ENCODE data around the gene DNAH10.
A peak's percentile ranks its signal among the peaks of the same experiment; 100 is the strongest.

DNAH10 gene

DNA sequence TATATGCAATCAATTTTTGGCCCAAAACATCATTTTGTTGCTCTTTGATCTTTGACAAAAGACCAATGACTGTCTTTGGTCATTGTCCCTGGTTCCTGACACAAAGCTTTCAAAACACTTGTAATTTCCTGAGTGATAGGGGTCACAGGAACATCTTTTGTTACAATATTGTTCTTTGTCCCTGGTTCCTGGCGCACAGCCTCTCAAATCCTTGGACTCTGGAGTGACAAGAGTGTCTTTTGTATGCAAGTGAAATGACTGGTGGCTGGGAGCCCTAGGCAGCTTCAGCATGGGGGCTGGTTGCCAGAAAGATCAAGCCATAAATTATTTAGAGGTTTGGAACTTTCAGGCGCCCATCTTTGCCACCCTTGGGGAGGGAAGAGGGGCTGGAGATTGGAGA lies 53.9 kb downstream of the DNAH10 start (continued):
- TF ChIP-seq, protein P1, sequence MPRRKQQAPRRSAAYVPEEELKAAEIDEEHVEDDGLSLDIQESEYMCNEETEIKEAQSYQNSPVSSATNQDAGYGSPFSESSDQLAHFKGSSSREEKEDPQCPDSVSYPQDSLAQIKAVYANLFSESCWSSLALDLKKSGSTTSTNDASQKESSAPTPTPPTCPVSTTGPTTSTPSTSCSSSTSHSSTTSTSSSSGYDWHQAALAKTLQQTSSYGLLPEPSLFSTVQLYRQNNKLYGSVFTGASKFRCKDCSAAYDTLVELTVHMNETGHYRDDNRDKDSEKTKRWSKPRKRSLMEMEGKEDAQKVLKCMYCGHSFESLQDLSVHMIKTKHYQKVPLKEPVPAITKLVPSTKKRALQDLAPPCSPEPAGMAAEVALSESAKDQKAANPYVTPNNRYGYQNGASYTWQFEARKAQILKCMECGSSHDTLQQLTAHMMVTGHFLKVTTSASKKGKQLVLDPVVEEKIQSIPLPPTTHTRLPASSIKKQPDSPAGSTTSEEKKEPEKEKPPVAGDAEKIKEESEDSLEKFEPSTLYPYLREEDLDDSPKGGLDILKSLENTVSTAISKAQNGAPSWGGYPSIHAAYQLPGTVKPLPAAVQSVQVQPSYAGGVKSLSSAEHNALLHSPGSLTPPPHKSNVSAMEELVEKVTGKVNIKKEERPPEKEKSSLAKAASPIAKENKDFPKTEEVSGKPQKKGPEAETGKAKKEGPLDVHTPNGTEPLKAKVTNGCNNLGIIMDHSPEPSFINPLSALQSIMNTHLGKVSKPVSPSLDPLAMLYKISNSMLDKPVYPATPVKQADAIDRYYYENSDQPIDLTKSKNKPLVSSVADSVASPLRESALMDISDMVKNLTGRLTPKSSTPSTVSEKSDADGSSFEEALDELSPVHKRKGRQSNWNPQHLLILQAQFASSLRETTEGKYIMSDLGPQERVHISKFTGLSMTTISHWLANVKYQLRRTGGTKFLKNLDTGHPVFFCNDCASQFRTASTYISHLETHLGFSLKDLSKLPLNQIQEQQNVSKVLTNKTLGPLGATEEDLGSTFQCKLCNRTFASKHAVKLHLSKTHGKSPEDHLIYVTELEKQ (tag by site-specific recombination; IDR thresholded peaks at IDR 0.05; ENCODE audit: borderline replicate concordance), result no peak
- TF ChIP-seq ZNF747 (tag by site-specific recombination; IDR thresholded peaks at IDR 0.05), result no peak
- TF ChIP-seq SETDB1 (IDR thresholded peaks at IDR 0.05; ENCODE audit: insufficient read length, low read length), result no peak
- no peak for TF ChIP-seq ZBTB21 (tag by site-specific recombination; IDR thresholded peaks at IDR 0.05)
- no peak for TF ChIP-seq ZNF37A (tag by site-specific recombination; IDR thresholded peaks at IDR 0.05)
- no peak for TF ChIP-seq KLF7 (tag by site-specific recombination; IDR thresholded peaks at IDR 0.05; ENCODE audit: borderline replicate concordance)
- TF ChIP-seq ZNF214 (tag by site-specific recombination; IDR thresholded peaks at IDR 0.05; ENCODE audit: borderline replicate concordance), result no peak

DNA sequence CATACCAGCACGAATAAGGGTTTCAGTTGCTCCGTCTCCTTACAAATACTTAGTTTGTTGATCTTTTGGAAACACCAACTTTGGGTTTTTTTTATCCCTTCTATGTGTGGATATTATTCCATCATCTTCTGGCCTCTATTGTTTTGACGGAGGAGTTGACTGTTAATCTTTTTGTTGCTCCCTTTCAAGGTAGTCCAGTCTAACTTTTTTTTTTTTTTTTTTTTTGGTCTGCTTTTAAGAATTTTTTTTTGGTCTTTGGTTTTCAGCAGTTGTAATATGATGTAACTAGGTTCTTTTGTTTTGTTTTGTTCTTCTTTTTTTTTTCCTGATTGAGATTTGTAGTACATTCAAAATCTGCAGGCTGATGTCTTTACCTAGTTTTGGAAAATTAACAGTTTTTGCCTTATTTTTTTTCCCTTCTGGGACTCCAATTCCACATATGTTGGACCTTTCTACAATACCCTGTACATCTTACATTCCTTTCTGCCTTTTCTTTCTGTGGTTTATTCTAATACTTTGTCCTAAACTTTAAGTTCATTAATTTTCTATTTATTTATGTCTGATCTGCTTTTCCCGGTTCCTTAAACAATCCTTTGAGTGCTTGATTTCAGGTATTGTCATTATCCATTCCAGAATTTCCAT lies 54.9 kb downstream of the DNAH10 start:
- no peaks in the 10 kb centered on the region for H3K36me3 ChIP-seq (ENCODE audit: control insufficient read depth in 2 of 2, insufficient read depth in 1 of 2, low read length in 2 of 2)
- H3K4me3 ChIP-seq (ENCODE audit: low read depth, low read length), result no peak overlapping the region
- POLR2A ChIA-PET, result no interaction called here
- H3K27ac ChIP-seq (ENCODE audit: extremely low read depth, low read depth, low read length), result no peak overlapping the region
- CTCF ChIA-PET, result interaction anchor here (0.5 to 0.7 kb wide), 2 partner anchors 12 to 88 kb away, joined by 3 to 5 read pairs; no protein-coding TSS in a partner anchor
- no peaks in the 10 kb centered on the region for H3K9me3 ChIP-seq (ENCODE audit: control insufficient read depth, insufficient read depth, low read depth, low read length)
- no peaks in the 10 kb centered on the region for H3K4me1 ChIP-seq (ENCODE audit: control insufficient read depth, insufficient read depth, low read length)
- TF ChIP-seq, protein P2, sequence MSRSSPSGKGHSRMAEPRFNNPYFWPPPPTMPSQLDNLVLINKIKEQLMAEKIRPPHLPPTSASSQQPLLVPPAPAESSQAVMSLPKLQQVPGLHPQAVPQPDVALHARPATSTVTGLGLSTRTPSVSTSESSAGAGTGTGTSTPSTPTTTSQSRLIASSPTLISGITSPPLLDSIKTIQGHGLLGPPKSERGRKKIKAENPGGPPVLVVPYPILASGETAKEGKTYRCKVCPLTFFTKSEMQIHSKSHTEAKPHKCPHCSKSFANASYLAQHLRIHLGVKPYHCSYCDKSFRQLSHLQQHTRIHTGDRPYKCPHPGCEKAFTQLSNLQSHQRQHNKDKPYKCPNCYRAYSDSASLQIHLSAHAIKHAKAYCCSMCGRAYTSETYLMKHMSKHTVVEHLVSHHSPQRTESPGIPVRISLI (tag by site-specific recombination; IDR thresholded peaks at IDR 0.05), result 0 out of 2 replicates have a peak, but pooled peaks have one; percentile 32
- TF ChIP-seq ZNF292 (tag by site-specific recombination; IDR thresholded peaks at IDR 0.05; ENCODE audit: borderline replicate concordance, low read depth), result no peak
- TF ChIP-seq ZNF621 (tag by site-specific recombination; IDR thresholded peaks at IDR 0.05), result no peak
- TF ChIP-seq, protein P3, sequence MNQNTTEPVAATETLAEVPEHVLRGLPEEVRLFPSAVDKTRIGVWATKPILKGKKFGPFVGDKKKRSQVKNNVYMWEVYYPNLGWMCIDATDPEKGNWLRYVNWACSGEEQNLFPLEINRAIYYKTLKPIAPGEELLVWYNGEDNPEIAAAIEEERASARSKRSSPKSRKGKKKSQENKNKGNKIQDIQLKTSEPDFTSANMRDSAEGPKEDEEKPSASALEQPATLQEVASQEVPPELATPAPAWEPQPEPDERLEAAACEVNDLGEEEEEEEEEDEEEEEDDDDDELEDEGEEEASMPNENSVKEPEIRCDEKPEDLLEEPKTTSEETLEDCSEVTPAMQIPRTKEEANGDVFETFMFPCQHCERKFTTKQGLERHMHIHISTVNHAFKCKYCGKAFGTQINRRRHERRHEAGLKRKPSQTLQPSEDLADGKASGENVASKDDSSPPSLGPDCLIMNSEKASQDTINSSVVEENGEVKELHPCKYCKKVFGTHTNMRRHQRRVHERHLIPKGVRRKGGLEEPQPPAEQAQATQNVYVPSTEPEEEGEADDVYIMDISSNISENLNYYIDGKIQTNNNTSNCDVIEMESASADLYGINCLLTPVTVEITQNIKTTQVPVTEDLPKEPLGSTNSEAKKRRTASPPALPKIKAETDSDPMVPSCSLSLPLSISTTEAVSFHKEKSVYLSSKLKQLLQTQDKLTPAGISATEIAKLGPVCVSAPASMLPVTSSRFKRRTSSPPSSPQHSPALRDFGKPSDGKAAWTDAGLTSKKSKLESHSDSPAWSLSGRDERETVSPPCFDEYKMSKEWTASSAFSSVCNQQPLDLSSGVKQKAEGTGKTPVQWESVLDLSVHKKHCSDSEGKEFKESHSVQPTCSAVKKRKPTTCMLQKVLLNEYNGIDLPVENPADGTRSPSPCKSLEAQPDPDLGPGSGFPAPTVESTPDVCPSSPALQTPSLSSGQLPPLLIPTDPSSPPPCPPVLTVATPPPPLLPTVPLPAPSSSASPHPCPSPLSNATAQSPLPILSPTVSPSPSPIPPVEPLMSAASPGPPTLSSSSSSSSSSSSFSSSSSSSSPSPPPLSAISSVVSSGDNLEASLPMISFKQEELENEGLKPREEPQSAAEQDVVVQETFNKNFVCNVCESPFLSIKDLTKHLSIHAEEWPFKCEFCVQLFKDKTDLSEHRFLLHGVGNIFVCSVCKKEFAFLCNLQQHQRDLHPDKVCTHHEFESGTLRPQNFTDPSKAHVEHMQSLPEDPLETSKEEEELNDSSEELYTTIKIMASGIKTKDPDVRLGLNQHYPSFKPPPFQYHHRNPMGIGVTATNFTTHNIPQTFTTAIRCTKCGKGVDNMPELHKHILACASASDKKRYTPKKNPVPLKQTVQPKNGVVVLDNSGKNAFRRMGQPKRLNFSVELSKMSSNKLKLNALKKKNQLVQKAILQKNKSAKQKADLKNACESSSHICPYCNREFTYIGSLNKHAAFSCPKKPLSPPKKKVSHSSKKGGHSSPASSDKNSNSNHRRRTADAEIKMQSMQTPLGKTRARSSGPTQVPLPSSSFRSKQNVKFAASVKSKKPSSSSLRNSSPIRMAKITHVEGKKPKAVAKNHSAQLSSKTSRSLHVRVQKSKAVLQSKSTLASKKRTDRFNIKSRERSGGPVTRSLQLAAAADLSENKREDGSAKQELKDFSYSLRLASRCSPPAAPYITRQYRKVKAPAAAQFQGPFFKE (tag by site-specific recombination; IDR thresholded peaks at IDR 0.05; ENCODE audit: borderline replicate concordance), result no peak
- no peak for TF ChIP-seq ZNF114 (tag by site-specific recombination; IDR thresholded peaks at IDR 0.05)
- peak; percentile 89; the same call in 1 of the 2 replicates for TF ChIP-seq ZNF610 (tag by site-specific recombination; IDR thresholded peaks at IDR 0.05; ENCODE audit: borderline replicate concordance)
- no peak for TF ChIP-seq ZNF510 (tag by site-specific recombination; IDR thresholded peaks at IDR 0.05; ENCODE audit: insufficient replicate concordance)
- no peak for TF ChIP-seq ZNF585B (tag by site-specific recombination; IDR thresholded peaks at IDR 0.05)
- no peak for TF ChIP-seq ZNF768 (tag by site-specific recombination; IDR thresholded peaks at IDR 0.05)
- TF ChIP-seq IKZF3 (tag by site-specific recombination; IDR thresholded peaks at IDR 0.05), result no peak
- no peak for TF ChIP-seq ZNF311 (tag by site-specific recombination; IDR thresholded peaks at IDR 0.05; ENCODE audit: borderline replicate concordance)
- TF ChIP-seq ZNF366 (tag by site-specific recombination; conservative IDR thresholded peaks at IDR 0.05), result no peak
- no peak for TF ChIP-seq ZNF501 (tag by site-specific recombination; IDR thresholded peaks at IDR 0.05)
- peak; percentile 85 for TF ChIP-seq SETDB1 (IDR thresholded peaks at IDR 0.05; ENCODE audit: insufficient read length, low read length)
- TF ChIP-seq, protein P4, sequence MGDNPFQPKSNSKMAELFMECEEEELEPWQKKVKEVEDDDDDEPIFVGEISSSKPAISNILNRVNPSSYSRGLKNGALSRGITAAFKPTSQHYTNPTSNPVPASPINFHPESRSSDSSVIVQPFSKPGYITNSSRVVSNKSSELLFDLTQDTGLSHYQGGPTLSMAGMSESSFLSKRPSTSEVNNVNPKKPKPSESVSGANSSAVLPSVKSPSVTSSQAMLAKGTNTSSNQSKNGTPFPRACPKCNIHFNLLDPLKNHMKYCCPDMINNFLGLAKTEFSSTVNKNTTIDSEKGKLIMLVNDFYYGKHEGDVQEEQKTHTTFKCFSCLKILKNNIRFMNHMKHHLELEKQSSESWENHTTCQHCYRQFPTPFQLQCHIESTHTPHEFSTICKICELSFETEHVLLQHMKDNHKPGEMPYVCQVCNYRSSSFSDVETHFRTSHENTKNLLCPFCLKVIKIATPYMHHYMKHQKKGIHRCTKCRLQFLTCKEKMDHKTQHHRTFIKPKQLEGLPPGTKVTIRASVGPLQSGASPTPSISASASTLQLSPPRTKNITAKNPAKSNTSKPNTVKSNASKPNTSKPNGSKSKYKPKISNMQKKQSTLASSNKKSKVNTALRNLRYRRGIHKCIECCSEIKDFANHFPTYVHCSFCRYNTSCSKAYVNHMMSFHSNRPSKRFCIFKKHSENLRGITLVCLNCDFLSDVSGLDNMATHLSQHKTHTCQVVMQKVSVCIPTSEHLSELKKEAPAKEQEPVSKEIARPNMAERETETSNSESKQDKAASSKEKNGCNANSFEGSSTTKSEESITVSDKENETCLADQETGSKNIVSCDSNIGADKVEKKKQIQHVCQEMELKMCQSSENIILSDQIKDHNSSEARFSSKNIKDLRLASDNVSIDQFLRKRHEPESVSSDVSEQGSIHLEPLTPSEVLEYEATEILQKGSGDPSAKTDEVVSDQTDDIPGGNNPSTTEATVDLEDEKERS (tag by site-specific recombination; IDR thresholded peaks at IDR 0.05), result no peak
- TF ChIP-seq SCRT2 (tag by site-specific recombination; IDR thresholded peaks at IDR 0.05), result no peak
- TF ChIP-seq ZNF571 (tag by site-specific recombination; IDR thresholded peaks at IDR 0.05), result no peak
